Measurements from ENCODE around the gene ORC1. TPM values are rescaled to one million over a fixed set of nuclear protein-coding genes. Genes with fewer than 3 reads are reported as not detected.

ORC1 gene
- 1 to 10 TPM; 5.2 to 8.2 (median 7.9) TPM for polyA plus RNA-seq (ENCODE audit: insufficient read depth in 1 of 5, insufficient read length in 5 of 5, low replicate concordance in 1 of 5)
- long read RNA-seq, donor 1, result 0 reads
- long read RNA-seq, donor 2, partial matches to known transcripts, result 0 of 1 reads
- long read RNA-seq, donor 2, other reads (novel, unspliced or antisense), result 0 of 1 reads
- long read RNA-seq, donor 3, result 0 reads
- long read RNA-seq, donor 4, result 0 reads
- long read RNA-seq, donor 5, result 0 reads
- long read RNA-seq, donor 6, partial matches to known transcripts, result 5 of 6 reads
- long read RNA-seq, donor 6, other reads (novel, unspliced or antisense), result 0 of 6 reads
- long read RNA-seq, donor 7, result 0 reads
- long read RNA-seq, donor 8, partial matches to known transcripts, result 0 of 1 reads
- long read RNA-seq, donor 8, other reads (novel, unspliced or antisense), result 0 of 1 reads

- peak; percentile 93 to 96 for DNase-seq
These were observed at the start of gene ORC1, which contains the start of gene PRPF38A for GRCh38 chr1:52404116-52404974. ORC1 (minus strand) TSS chr1:52404423; CDS start chr1:52402223, 2,200 bp downstream. PRPF38A (plus strand) TSS chr1:52404602; CDS start chr1:52404750, 148 bp downstream.

- DNase-seq, result no peak
These were observed 40.2 kb upstream of the ORC1 start for GRCh38 chr1:52444463-52444862.

- no peak for DNase-seq
These were observed 35.8 kb upstream of the ORC1 start for GRCh38 chr1:52439976-52440375.

GRCh38 chr1:52436817-52437216 is 32.6 kb upstream of the ORC1 start:
- no peak for DNase-seq

GRCh38 chr1:52435650-52436049 is 31.4 kb upstream of the ORC1 start:
- DNase-seq, result no peak

GRCh38 chr1:52435211-52435610 is 31.0 kb upstream of the ORC1 start:
- no peak for DNase-seq

- no peak for DNase-seq
These were observed 28.6 kb upstream of the ORC1 start for GRCh38 chr1:52432807-52433206.

GRCh38 chr1:52427152-52427551 is 22.9 kb upstream of the ORC1 start:
- DNase-seq, result no peak

GRCh38 chr1:52426371-52426770 is 22.1 kb upstream of the ORC1 start:
- DNase-seq, result no peak

GRCh38 chr1:52424813-52425212 is 20.6 kb upstream of the ORC1 start:
- no peak for DNase-seq

- no peak for DNase-seq
These were observed 20.0 kb upstream of the ORC1 start for GRCh38 chr1:52424231-52424636.

- no peak for DNase-seq
These were observed 19.5 kb upstream of the ORC1 start for GRCh38 chr1:52423771-52424170.

- no peak for DNase-seq
These were observed 18.8 kb upstream of the ORC1 start for GRCh38 chr1:52423055-52423454.

GRCh38 chr1:52420713-52421112 is 16.5 kb upstream of the ORC1 start:
- DNase-seq, result no peak

- DNase-seq, result no peak
These were observed 12.6 kb upstream of the ORC1 start for GRCh38 chr1:52416811-52417210.

GRCh38 chr1:52414942-52415341 is 10.7 kb upstream of the ORC1 start:
- no peak for DNase-seq

- DNase-seq, result no peak
These were observed 9.3 kb upstream of the ORC1 start for GRCh38 chr1:52413410-52413989.

- DNase-seq, result no peak
These were observed 734 bp upstream of the ORC1 start for GRCh38 chr1:52404975-52405338.

- peak in 1 of 2 donors; percentile 7 for DNase-seq
These were observed 582 bp downstream of the ORC1 start for GRCh38 chr1:52403566-52404115.

- DNase-seq, result no peak
These were observed 1.4 kb downstream of the ORC1 start for GRCh38 chr1:52402860-52403240.

- DNase-seq, result no peak
These were observed 4.1 kb downstream of the ORC1 start for GRCh38 chr1:52400131-52400530.

- no peak for DNase-seq
These were observed 4.6 kb downstream of the ORC1 start for GRCh38 chr1:52399629-52400028.
